ENCODE data around the gene PTCD2. TPM values are rescaled to one million over a fixed set of nuclear protein-coding genes. Genes with fewer than 3 reads are reported as not detected.
"Not testable (repeated sequence)": the region's sequence is repeated elsewhere in the genome, so short reads cannot be mapped to it uniquely, and the experiment has no call there.

The PTCD2 gene
- total RNA-seq, 2 donors from 2014 or later = 5.1 to 9.2 TPM

GRCh38 chr5:72291601-72292000 lies 28.6 kb upstream of the PTCD2 start:
- Histone ChIP-seq H3K4me1 (peaks cover 0 to 8% of the 10 kb centered on the region in 2 donors), H3K9me3 (no peaks in the 10 kb centered on the region), H3K4me3 (no peak overlapping the region), H3K27me3 (no peaks in the 10 kb centered on the region), H3K36me3 (no peaks in the 10 kb centered on the region), H3K27ac (no peak overlapping the region)
- no peak for TF ChIP-seq CTCF (IDR thresholded peaks at IDR 0.05)
- no peak for DNase-seq (ENCODE audit: low spot score)

- no peak for TF ChIP-seq CTCF (IDR thresholded peaks at IDR 0.05)
- H3K36me3 ChIP-seq = no peaks in the 10 kb centered on the region
- peaks cover 0 to 8% of the 10 kb centered on the region in 2 donors for H3K4me1 ChIP-seq
- no peak for DNase-seq (ENCODE audit: low spot score)
- H3K27me3 ChIP-seq = no peaks in the 10 kb centered on the region
- no peak overlapping the region for H3K4me3 ChIP-seq
- H3K9me3 ChIP-seq = no peaks in the 10 kb centered on the region
- H3K27ac ChIP-seq = no peak overlapping the region
Observed at GRCh38 chr5:72292411-72292810, 27.8 kb upstream of the PTCD2 start.

- no peak for DNase-seq (ENCODE audit: low spot score)
- H3K36me3 ChIP-seq = no peaks in the 10 kb centered on the region
- no peaks in the 10 kb centered on the region for H3K9me3 ChIP-seq
- H3K4me3 ChIP-seq = no peak overlapping the region
- H3K27ac ChIP-seq = no peak overlapping the region
- TF ChIP-seq CTCF (IDR thresholded peaks at IDR 0.05) = no peak
- H3K27me3 ChIP-seq = no peaks in the 10 kb centered on the region
- H3K4me1 ChIP-seq = peaks cover 0 to 6% of the 10 kb centered on the region in 2 donors
Observed at GRCh38 chr5:72293495-72294055, 26.6 kb upstream of the PTCD2 start.

- no peak for TF ChIP-seq CTCF (IDR thresholded peaks at IDR 0.05)
- H3K36me3 ChIP-seq = no peaks in the 10 kb centered on the region
- H3K4me3 ChIP-seq = no peak overlapping the region
Observed at GRCh38 chr5:72294473-72294872, 25.7 kb upstream of the PTCD2 start.

GRCh38 chr5:72295539-72295938 lies 24.6 kb upstream of the PTCD2 start:
- no peaks in the 10 kb centered on the region for H3K36me3 ChIP-seq
- no peak for TF ChIP-seq CTCF (IDR thresholded peaks at IDR 0.05)

More at GRCh38 chr5:72294473-72294872, 25.7 kb upstream of the PTCD2 start:
- Histone ChIP-seq H3K27me3 (no peaks in the 10 kb centered on the region), H3K9me3 (no peaks in the 10 kb centered on the region), H3K4me1 (no peaks in the 10 kb centered on the region), H3K27ac (no peak overlapping the region)
- no peak for DNase-seq (ENCODE audit: low spot score)

GRCh38 chr5:72296256-72296655 lies 23.9 kb upstream of the PTCD2 start:
- H3K4me3 ChIP-seq = no peak overlapping the region
- H3K27me3 ChIP-seq = no peaks in the 10 kb centered on the region
- no peak for DNase-seq (ENCODE audit: low spot score)
- no peak overlapping the region for H3K27ac ChIP-seq
- peaks cover 0 to 5% of the 10 kb centered on the region in 2 donors for H3K4me1 ChIP-seq
- TF ChIP-seq CTCF (IDR thresholded peaks at IDR 0.05) = no peak
- no peaks in the 10 kb centered on the region for H3K9me3 ChIP-seq
- no peaks in the 10 kb centered on the region for H3K36me3 ChIP-seq

More at GRCh38 chr5:72295539-72295938, 24.6 kb upstream of the PTCD2 start:
- H3K4me3 ChIP-seq = no peak overlapping the region
- H3K9me3 ChIP-seq = no peaks in the 10 kb centered on the region
- no peaks in the 10 kb centered on the region for H3K4me1 ChIP-seq
- no peak for DNase-seq (ENCODE audit: low spot score)
- no peak overlapping the region for H3K27ac ChIP-seq
- no peaks in the 10 kb centered on the region for H3K27me3 ChIP-seq

GRCh38 chr5:72298136-72298535 lies 22.0 kb upstream of the PTCD2 start:
- not testable (repeated sequence) for DNase-seq (ENCODE audit: low spot score); H3K27me3 ChIP-seq; H3K4me1 ChIP-seq; H3K27ac ChIP-seq; H3K9me3 ChIP-seq; H3K4me3 ChIP-seq; H3K36me3 ChIP-seq

Data from right atrium auricular region (tissue), 2 donors.